GM21423 (cell line): ENCODE measurements around the gene ZCRB1.
"Not testable (repeated sequence)": the region's sequence is repeated elsewhere in the genome, so short reads cannot be mapped to it uniquely, and the experiment has no call there.

Experiments
- ATAC-seq: cut with Tn5 transposase; IDR thresholded peaks from one replicate; pipeline ENCODE4 v1.9.1; 2021; ENCODE audit warnings: mild to moderate bottlenecking, moderate library complexity; ENCODE audit not compliant: unreplicated experiment

Gene ZCRB1

GRCh38 chr12:42325653-42326474 lies at the start of gene ZCRB1, which contains the start of gene PPHLN1:
ZCRB1 (minus strand) TSS chr12:42326094; CDS start chr12:42324102, 1,992 bp downstream.
PPHLN1 (plus strand) TSS chr12:42326167; CDS start chr12:42335903, 9,736 bp downstream.
- ATAC-seq: peak; percentile 96

- peak; percentile 6 for ATAC-seq
Measured at GRCh38 chr12:42373669-42374068, 47.8 kb upstream of the ZCRB1 start.

- ATAC-seq: peak; percentile 90
Measured at GRCh38 chr12:42372154-42372791, 46.4 kb upstream of the ZCRB1 start.

- no peak for ATAC-seq
Measured at GRCh38 chr12:42370013-42370412, 44.1 kb upstream of the ZCRB1 start.

- ATAC-seq: no peak
Measured at GRCh38 chr12:42365486-42365885, 39.6 kb upstream of the ZCRB1 start.

GRCh38 chr12:42364692-42365091 lies 38.8 kb upstream of the ZCRB1 start:
- no peak for ATAC-seq

- ATAC-seq: no peak
Measured at GRCh38 chr12:42362647-42363260, 36.9 kb upstream of the ZCRB1 start.

- ATAC-seq: no peak
Measured at GRCh38 chr12:42361909-42362646, 36.2 kb upstream of the ZCRB1 start.

GRCh38 chr12:42360747-42361403 lies 35.0 kb upstream of the ZCRB1 start:
- peak; percentile 83 for ATAC-seq

- ATAC-seq: no peak
Measured at GRCh38 chr12:42356344-42356743, 30.4 kb upstream of the ZCRB1 start.

- ATAC-seq: not testable (repeated sequence)
Measured at GRCh38 chr12:42350021-42350407, 24.1 kb upstream of the ZCRB1 start.

- not testable (repeated sequence) for ATAC-seq
Measured at GRCh38 chr12:42349119-42350020, 23.5 kb upstream of the ZCRB1 start.

GRCh38 chr12:42346403-42347002 lies 20.6 kb upstream of the ZCRB1 start:
- no peak for ATAC-seq

- ATAC-seq: no peak
Measured at GRCh38 chr12:42343721-42344120, 17.8 kb upstream of the ZCRB1 start.

GRCh38 chr12:42342028-42342427 lies 16.1 kb upstream of the ZCRB1 start:
- no peak for ATAC-seq

- no peak for ATAC-seq
Measured at GRCh38 chr12:42338280-42338679, 12.4 kb upstream of the ZCRB1 start.

- ATAC-seq: no peak
Measured at GRCh38 chr12:42336286-42336685, 10.4 kb upstream of the ZCRB1 start.

GRCh38 chr12:42332301-42333285 lies 6.7 kb upstream of the ZCRB1 start:
- ATAC-seq: peak; percentile 83
